Thyroid gland (tissue), 4 donors: ENCODE measurements around the gene KIF18B. TPM values are rescaled to one million over a fixed set of nuclear protein-coding genes. Genes with fewer than 3 reads are reported as not detected.

ENCODE experiments used
- DNase-seq, 2 donors: peaks; one replicate each; pipeline ENCODE4 v3.0.0-alpha.2; 2019
- H3K27ac ChIP-seq, 3 donors: fragments of 200-600 bp; sonication (generic); 1 replicate in 2 of 3; 2 replicates in 1 of 3; pipeline ENCODE4 v1.5.1; 2016 to 2019; ENCODE audit warnings: mild to moderate bottlenecking in 1 of 3, moderate library complexity in 1 of 3
- H3K27me3 ChIP-seq: fragments of 200-600 bp; sonication (generic); one replicate; pipeline ENCODE4 v1.5.1; 2019
- H3K36me3 ChIP-seq, 2 donors: fragments of 200-600 bp; sonication (generic); one replicate each; pipeline ENCODE4 v1.5.1; 2016 to 2019
- H3K4me1 ChIP-seq, 2 donors: fragments of 200-600 bp; sonication (generic); one replicate each; pipeline ENCODE4 v1.5.1; 2017 to 2019
- H3K4me3 ChIP-seq, 3 donors: fragments of 200-600 bp; sonication (generic); replicated peaks in 1 of 3; 1 replicate in 2 of 3; 2 replicates in 1 of 3; pipeline ENCODE4 v1.5.1; 2016; ENCODE audit warnings: mild to moderate bottlenecking in 1 of 3
- H3K9me3 ChIP-seq: fragments of 200-600 bp; sonication (generic); one replicate; pipeline ENCODE4 v1.5.1; 2017
- POLR2A ChIP-seq, 2 donors: fragments of 450-650 bp; IDR thresholded peaks; one replicate each; pipeline ENCODE4 v1.6.1; 2017; ENCODE audit warnings: antibody characterized with exemption in 2 of 2, mild to moderate bottlenecking in 2 of 2, moderate library complexity in 1 of 2
- WGBS, 2 donors: methylation state at CpG; one replicate each; pipeline ENCODE4 v1.1.5; 2017; 5-methylcytosine and 5-hydroxymethylcytosine counted together
- intact Hi-C: fragments of 100-400 bp; cut with DNase I; formaldehyde crosslinking; loops from one replicate; pipeline ENCODE4 v1.15.1; 2023
- total RNA-seq, 4 donors: library from RNA; depleted of rRNA; stranded (reverse); fragments of >200 nt; gene quantifications; one replicate each; pipeline ENCODE4 v1.2.3, GENCODE V29; 2016
- TF ChIP-seq, protein P1 (sequence below), 6 experiments: fragments of 200-600 bp in 3 of 6; fragments of 450-650 bp in 3 of 6; sonication (generic) in 3 of 6; IDR thresholded peaks; one replicate each; pipeline ENCODE4 v1.5.1; 2016 to 2019; ENCODE audit warnings: antibody characterized with exemption in 6 of 6, mild to moderate bottlenecking in 2 of 6, inconsistent platforms in 1 of 6, moderate library complexity in 1 of 6

The KIF18B gene
- total RNA-seq, 4 donors from 2014 or later: 0.11 to 0.50 (median 0.34) TPM; not detected in 1

DNA sequence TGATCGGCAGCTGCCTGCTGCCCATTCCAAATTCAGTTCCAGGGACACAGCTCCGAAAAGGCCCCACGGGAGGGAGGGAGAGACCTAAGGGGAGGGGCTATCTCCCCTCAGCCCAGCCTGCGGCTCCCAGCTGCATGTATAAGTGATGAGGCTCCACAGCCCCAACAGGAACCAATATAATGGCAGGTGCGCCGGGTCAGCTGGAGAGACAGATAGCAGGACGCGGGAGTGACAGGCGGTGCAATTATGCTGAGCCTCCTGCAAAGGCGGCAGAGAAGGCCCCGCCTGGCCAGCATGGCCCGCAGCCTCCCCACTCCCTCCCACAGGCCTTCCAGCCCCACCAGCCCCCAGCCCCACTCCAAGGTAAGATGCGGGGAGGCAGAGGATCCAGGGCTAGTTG is 28.6 kb upstream of the KIF18B start:
- intact Hi-C loops: no loop called here
- no peak overlapping the region for H3K27ac ChIP-seq
- H3K4me3 ChIP-seq: no peak overlapping the region
- no peaks in the 10 kb centered on the region for H3K9me3 ChIP-seq
- DNase-seq: no peak
- WGBS, 2 donors: 40 to 72% methylated on average over 1 to 12 of the region's 13 CpGs
- H3K27me3 ChIP-seq: no peaks in the 10 kb centered on the region
- no peaks in the 10 kb centered on the region for H3K36me3 ChIP-seq
- no peaks in the 10 kb centered on the region for H3K4me1 ChIP-seq
- no peak for TF ChIP-seq POLR2A (IDR thresholded peaks at IDR 0.05)
- TF ChIP-seq, protein P1, sequence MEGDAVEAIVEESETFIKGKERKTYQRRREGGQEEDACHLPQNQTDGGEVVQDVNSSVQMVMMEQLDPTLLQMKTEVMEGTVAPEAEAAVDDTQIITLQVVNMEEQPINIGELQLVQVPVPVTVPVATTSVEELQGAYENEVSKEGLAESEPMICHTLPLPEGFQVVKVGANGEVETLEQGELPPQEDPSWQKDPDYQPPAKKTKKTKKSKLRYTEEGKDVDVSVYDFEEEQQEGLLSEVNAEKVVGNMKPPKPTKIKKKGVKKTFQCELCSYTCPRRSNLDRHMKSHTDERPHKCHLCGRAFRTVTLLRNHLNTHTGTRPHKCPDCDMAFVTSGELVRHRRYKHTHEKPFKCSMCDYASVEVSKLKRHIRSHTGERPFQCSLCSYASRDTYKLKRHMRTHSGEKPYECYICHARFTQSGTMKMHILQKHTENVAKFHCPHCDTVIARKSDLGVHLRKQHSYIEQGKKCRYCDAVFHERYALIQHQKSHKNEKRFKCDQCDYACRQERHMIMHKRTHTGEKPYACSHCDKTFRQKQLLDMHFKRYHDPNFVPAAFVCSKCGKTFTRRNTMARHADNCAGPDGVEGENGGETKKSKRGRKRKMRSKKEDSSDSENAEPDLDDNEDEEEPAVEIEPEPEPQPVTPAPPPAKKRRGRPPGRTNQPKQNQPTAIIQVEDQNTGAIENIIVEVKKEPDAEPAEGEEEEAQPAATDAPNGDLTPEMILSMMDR (IDR thresholded peaks at IDR 0.05): no peak

DNA sequence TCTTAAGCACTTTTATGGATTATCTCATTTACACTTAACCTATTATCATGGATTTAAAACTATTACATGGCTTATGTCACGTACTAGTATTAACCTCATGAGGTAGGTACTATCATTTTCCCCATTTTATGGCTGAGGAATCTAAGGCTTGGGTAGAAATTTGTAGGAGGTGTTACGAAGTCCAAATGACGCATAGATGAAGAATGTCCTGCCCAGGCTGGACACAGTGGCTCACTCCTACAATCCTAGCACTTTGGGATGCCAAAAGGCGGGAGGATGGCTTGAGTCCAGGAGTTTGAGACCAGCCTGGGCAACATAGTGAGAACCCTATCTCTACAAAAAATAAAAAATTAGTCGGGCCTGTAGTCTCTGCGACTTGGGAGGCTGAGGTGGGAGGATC is 25.4 kb upstream of the KIF18B start:
- Histone ChIP-seq H3K4me3 (no peak overlapping the region), H3K4me1 (peaks cover 8 to 23% of the 10 kb centered on the region in 2 donors), H3K9me3 (no peaks in the 10 kb centered on the region), H3K27ac (no peak overlapping the region), H3K27me3 (no peaks in the 10 kb centered on the region), H3K36me3 (no peaks in the 10 kb centered on the region)
- intact Hi-C loops: no loop called here
- WGBS, 2 donors: 94 to 95% methylated on average over 6 of the region's 6 CpGs
- TF ChIP-seq POLR2A (IDR thresholded peaks at IDR 0.05): no peak
- TF ChIP-seq, protein P1 (IDR thresholded peaks at IDR 0.05): no peak
- no peak for DNase-seq

DNA sequence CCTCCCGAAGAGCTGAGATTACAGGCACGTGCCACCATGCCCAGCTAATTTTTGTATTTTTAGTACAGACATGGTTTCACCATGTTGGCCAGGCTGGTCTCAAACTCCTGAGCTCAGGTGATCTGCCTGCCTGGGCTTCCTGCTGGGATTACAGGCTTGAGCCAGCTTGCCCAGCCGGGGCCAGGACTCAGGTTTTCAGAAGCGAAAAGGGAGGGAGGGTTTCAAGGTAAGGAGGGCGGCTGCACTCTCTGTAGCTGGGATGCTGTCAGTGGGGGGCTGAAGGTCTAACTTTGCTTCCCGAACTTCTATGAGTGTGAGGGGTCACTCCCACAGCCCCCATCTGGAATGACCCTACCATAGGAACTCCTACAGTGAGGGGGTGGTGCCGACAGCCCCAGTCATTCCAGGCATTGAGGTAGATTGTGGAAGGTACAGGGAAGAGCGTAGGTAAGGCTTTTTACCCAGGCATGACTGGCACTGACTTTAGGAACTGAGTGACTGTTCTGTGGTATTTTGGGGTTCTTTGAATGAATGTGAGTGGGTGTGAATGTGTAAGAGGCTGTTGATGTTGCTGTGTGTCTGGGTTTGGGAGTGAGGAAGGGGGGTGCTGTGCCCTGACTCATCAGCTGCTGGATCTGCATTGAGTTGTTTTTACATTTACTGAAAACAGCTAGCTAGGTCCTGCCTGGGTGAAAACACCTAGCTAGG is 24.4 kb upstream of the KIF18B start:
- H3K36me3 ChIP-seq: no peaks in the 10 kb centered on the region
- intact Hi-C loops: no loop called here
- DNase-seq: no peak
- no peaks in the 10 kb centered on the region for H3K9me3 ChIP-seq
- peaks cover 7% of the 10 kb centered on the region for H3K27me3 ChIP-seq
- WGBS, 2 donors: 59 to 74% methylated on average over 8 of the region's 8 CpGs
- H3K27ac ChIP-seq: no peak overlapping the region
- H3K4me1 ChIP-seq: peaks cover 15 to 33% of the 10 kb centered on the region in 2 donors
- no peak overlapping the region for H3K4me3 ChIP-seq
- no peak for TF ChIP-seq POLR2A (IDR thresholded peaks at IDR 0.05)
- TF ChIP-seq, protein P1 (IDR thresholded peaks at IDR 0.05): no peak

DNA sequence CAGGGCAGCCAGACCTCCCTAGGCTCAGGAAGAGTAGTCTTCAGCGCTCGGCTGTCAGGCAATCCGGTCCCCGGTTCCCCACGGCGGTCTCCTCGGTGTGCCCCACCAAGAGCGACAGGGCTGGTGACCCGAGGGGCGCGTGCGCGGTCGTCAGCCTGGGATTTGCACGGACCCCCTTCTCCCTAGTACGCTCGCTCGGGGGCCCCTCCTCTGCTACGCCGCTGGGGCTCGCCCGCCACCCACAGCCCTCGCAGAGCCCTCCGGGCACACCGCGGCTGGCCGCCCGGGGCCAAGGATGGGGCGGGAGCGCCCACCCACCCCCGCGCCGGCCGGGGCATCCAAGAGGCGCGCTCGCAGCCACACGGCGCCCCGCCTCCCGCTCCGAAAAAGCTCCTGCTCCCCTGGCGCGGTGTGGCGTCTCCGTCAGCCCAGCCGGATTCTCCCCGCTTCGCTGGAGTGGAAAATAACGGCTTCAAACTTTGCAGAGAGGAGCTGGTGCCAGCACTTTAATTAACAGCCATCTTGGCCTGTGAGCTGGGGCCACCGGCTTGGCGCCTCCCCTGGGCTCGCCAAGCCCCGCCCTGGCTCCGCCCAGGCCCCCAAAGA is 22.7 kb upstream of the KIF18B start:
- Histone ChIP-seq H3K27ac (peak overlapping the region in 1 of 3 donors; percentile 36), H3K27me3 (peaks cover 10% of the 10 kb centered on the region), H3K36me3 (no peaks in the 10 kb centered on the region), H3K4me3 (peak overlapping the region in 1 of 3 donors; percentile 36), H3K9me3 (no peaks in the 10 kb centered on the region), H3K4me1 (peaks cover 16 to 35% of the 10 kb centered on the region in 2 donors)
- TF ChIP-seq POLR2A (IDR thresholded peaks at IDR 0.05): no peak
- TF ChIP-seq, protein P1 (IDR thresholded peaks at IDR 0.05): peak in 1 of 6 experiments; percentile 11
- peak; percentile 84 to 87 for DNase-seq
- intact Hi-C loops: no loop called here
- WGBS, 2 donors: 1 to 4% methylated on average over 5 to 12 of the region's 55 CpGs
